Measurements from ENCODE around the gene ZNF737.
A peak's percentile ranks its signal among the peaks of the same experiment; 100 is the strongest.
"Not testable (repeated sequence)": the region's sequence is repeated elsewhere in the genome, so short reads cannot be mapped to it uniquely, and the experiment has no call there.

ZNF737 gene

GRCh38 chr19:20565321-20566018 lies at the start of gene ZNF737:
ZNF737 (minus strand) TSS chr19:20565781; CDS start chr19:20565640, 141 bp downstream.
- peak; percentile 95 for DNase-seq

- DNase-seq, result not testable (repeated sequence)
Observed at GRCh38 chr19:20614971-20615370, 49.4 kb upstream of the ZNF737 start.

GRCh38 chr19:20612711-20613316 lies 47.2 kb upstream of the ZNF737 start:
- DNase-seq, result no peak

- DNase-seq, result no peak
Observed at GRCh38 chr19:20611866-20612265, 46.3 kb upstream of the ZNF737 start.

DNA sequence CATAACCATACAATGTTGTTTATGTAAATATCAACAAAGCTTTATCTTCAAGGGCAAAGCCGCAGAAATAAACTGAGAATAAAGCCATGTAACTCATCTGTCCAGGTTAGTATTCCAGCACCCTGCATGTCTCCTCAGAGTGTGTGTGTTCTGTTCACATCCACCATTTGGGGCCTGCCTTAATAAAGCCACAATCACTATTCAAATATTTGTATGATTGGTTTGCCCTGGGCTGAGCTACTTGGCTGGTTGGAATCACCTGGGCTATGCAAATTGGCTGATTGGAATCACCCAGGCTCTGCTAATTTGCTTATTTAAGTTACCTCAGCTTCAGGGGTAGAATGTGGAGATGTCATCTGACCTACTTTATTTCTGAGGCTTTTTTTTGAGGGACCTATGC lies 42.4 kb upstream of the ZNF737 start:
- DNase-seq, result no peak

DNA sequence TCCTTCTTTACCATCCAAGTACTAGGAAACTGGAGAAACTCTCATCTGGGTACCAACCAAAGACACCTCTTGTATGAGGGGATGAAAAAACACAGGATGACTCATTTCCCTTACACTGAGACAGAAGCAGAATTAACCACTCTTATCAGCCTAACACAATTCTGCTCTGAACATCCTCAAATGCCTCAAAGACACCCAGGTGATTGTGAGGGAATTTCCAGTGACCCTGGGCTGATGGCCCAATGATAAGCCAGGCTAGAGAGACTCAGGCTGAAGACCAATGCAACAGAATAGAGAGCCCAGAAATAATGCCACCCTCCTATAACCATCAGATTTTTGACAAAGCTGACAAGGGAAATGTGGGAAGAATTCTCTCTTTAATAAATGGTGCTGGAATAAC lies 7.0 kb downstream of the ZNF737 start:
- no peak for DNase-seq

- no peak for DNase-seq
Observed at GRCh38 chr19:20558011-20558410, 7.6 kb downstream of the ZNF737 start.

- DNase-seq, result not testable (repeated sequence)
Observed at GRCh38 chr19:20544667-20545333, 20.8 kb downstream of the ZNF737 start.

GRCh38 chr19:20530303-20530702 lies 35.3 kb downstream of the ZNF737 start:
- DNase-seq, result not testable (repeated sequence)

- peak; percentile 2 for DNase-seq
Observed at GRCh38 chr19:20513189-20513904, 52.2 kb downstream of the ZNF737 start.

DNA sequence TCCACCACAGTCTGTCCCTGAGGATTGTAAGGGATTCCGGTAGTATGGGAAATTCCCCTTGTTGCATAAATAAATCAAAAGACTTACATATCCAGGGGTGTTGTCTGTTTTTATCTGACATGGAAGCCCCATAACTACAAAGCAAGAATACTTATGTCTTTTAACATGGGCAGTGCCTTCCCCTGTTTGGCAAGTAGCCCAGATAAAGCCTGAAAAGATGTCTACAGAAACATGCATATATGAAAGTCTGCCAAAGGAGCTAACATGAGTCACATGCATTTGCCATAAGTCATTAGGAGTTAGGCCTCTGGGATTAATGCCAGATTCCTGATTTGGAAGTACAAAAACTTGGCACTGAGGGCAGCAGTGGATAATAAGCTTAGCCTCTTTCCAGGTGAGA lies 62.1 kb downstream of the ZNF737 start:
- no peak for DNase-seq

All from CD4-positive, alpha-beta T cell treated with Interleukin-17A for 1 hour (primary cell).